OCI-M1 (cell line): ENCODE results near the gene BOC.

ENCODE experiments used
- DNase-seq: peaks from one replicate; lab custom pipeline; 2025; lab: John Stamatoyannopoulos, UW

The BOC gene

GRCh38 chr3:113270068-113270467, 58.7 kb downstream of the BOC start:
- no peak for DNase-seq

- no peak for DNase-seq
Observed at GRCh38 chr3:113270786-113271185, 59.4 kb downstream of the BOC start.

GRCh38 chr3:113271189-113271588, 59.8 kb downstream of the BOC start:
- DNase-seq = no peak

- DNase-seq = no peak
Observed at GRCh38 chr3:113271594-113272384, 60.4 kb downstream of the BOC start.

GRCh38 chr3:113272385-113272779, 61.0 kb downstream of the BOC start:
- no peak for DNase-seq

GRCh38 chr3:113273011-113273410, 61.7 kb downstream of the BOC start:
- no peak for DNase-seq

- no peak for DNase-seq
Observed at GRCh38 chr3:113273604-113274378, 62.4 kb downstream of the BOC start.

GRCh38 chr3:113274425-113275257, 63.3 kb downstream of the BOC start:
- DNase-seq = no peak

GRCh38 chr3:113275258-113275556, 63.9 kb downstream of the BOC start:
- DNase-seq = no peak

GRCh38 chr3:113275583-113275928, 64.2 kb downstream of the BOC start:
- DNase-seq = no peak

- DNase-seq = peak; percentile 7
Observed at GRCh38 chr3:113275929-113276750, 64.8 kb downstream of the BOC start.

GRCh38 chr3:113276751-113277080, 65.4 kb downstream of the BOC start:
- no peak for DNase-seq

- DNase-seq = no peak
Observed at GRCh38 chr3:113277414-113277813, 66.1 kb downstream of the BOC start.

- DNase-seq = no peak
Observed at GRCh38 chr3:113277941-113278598, 66.7 kb downstream of the BOC start.

- DNase-seq = no peak
Observed at GRCh38 chr3:113278599-113278955, 67.2 kb downstream of the BOC start.

GRCh38 chr3:113279686-113280085, 68.3 kb downstream of the BOC start:
- no peak for DNase-seq

- DNase-seq = no peak
Observed at GRCh38 chr3:113283306-113283705, 71.9 kb downstream of the BOC start.

GRCh38 chr3:113284453-113285050, 73.2 kb downstream of the BOC start:
- DNase-seq = no peak

GRCh38 chr3:113285226-113285625, 73.9 kb downstream of the BOC start:
- no peak for DNase-seq

GRCh38 chr3:113285741-113286140, 74.4 kb downstream of the BOC start:
- DNase-seq = no peak

- no peak for DNase-seq
Observed at GRCh38 chr3:113286524-113286923, 75.2 kb downstream of the BOC start.
